HS-5 (cell line): ENCODE measurements around the gene S100A11.
A peak's percentile ranks its signal among the peaks of the same experiment; 100 is the strongest.

Experiments used
- DNase-seq: peaks from one replicate; pipeline ENCODE4 v3.0.0-alpha.2; 2012; ENCODE audit warnings: low read depth

S100A11 gene

GRCh38 chr1:152039461-152039860, 2.7 kb upstream of the S100A11 start:
- no peak for DNase-seq

DNA sequence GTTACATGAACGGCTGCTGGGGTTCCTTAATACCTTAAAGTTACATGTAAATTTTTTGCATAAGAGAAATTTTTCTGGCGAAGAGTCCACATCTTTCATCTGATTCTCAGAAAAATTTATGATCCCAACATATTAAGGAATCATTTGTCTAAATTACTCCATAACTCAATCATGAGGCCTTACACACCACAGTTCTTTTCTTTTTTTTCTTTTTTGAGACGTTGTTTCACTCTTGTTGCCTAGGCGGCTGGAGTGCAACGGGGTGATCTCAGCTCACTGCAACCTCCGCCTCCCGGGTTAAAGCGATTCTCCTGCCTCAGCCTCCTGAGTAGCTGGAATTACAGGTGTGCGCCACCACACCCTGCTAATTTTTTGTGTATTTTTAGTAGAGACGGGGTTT, 2.1 kb upstream of the S100A11 start:
- no peak for DNase-seq

GRCh38 chr1:152035539-152036266, 1.1 kb downstream of the S100A11 start:
- DNase-seq, result no peak

GRCh38 chr1:152034654-152035538, 1.9 kb downstream of the S100A11 start:
- DNase-seq, result peak; percentile 77

GRCh38 chr1:152034324-152034653, 2.5 kb downstream of the S100A11 start:
- DNase-seq, result no peak

GRCh38 chr1:152029929-152030211, 6.9 kb downstream of the S100A11 start:
- no peak for DNase-seq

DNA sequence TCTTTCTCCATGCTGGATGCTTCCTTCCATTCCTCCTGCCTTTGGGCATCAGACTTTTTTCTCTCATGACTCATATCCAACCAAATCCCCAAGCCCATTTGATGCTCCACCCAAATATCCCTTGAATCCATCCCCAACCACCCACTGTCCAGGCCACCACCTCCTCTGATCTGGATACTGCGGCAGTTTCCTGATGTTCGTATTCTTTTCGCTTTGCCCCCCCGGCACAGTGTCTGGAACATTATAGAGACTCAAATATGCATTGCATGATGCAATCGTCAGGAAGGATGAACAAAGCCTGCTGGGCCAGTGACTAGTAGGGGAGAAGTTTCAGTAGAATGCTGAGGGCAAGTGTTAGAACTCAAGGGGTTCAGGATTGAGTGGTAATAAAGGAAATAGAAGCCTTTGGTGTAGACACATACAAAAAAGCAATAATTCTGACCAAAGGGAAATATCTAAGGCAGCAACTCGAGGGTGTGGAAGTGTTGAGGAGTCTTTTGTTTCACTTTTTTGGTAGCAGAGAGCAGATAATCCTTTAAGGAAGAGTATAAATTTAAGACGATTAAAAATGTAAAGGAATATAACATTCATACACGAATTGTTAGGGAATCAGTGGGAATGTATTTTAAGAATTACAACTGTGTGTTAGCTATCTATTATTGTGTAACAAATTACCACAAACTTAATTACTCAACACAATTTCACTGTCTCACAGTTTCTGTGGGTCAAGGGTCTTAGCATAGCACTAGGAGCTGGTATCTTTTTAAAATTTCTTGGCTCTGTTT, 7.5 kb downstream of the S100A11 start:
- peak; percentile 33 for DNase-seq

DNA sequence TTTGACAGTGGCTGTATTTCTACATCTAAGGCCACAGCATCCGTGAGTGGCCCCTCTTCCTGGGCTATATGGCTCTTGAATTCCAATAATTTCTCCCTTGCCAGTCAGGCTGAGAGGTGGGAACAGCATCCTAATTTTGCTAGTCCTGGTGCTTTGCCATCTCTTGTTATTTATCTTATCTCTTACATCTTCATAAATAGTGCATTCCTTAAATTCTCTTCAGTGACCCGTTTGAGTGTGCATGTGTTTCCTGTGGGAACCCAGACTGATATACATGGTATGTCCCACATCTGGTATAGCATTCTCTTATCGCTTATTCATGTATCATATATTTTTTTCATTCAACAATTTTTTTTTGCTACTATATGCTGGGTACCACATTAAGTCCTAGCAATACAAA, 9.9 kb downstream of the S100A11 start:
- DNase-seq, result peak; percentile 84

GRCh38 chr1:152024223-152024622, 12.6 kb downstream of the S100A11 start:
- no peak for DNase-seq

DNA sequence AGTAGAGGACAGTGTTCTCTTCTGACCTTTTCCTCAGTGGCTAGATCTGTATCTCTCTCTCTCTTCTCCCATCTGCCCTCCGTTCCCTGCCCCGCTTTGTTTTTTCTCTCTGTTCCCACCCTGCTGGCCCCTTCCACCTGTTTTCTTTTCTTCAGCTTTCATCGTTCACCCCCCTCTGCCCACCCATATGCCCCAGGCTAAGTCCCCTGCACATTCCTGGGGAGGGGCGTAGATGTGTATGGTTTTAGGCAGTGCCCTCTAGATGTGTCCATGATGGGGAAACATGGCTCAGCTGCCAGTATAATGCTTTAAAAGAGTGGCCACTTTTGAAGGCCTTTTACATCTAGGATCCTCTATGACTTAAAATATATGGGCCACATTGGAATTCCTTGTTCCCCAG, 13.6 kb downstream of the S100A11 start:
- DNase-seq, result no peak

DNA sequence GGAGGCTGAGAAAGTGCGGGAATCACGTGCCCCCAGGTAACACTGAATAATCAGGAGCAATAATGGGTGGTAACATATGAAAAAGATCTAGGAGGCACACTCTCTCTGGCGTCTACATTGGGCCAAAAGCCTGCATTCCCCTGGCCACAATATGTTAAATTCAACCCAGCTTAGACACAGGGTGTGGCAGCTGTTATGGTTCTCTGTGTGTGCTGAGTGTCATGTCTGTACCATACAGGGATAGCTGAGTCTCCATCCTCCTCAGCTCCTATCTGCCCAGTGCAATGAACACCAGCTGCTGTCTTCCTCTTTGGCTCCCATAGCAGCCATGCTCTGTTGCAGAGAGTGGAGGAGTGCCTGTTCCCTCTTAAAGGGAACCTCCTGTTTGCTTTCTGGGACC, 14.3 kb downstream of the S100A11 start:
- DNase-seq, result no peak

DNA sequence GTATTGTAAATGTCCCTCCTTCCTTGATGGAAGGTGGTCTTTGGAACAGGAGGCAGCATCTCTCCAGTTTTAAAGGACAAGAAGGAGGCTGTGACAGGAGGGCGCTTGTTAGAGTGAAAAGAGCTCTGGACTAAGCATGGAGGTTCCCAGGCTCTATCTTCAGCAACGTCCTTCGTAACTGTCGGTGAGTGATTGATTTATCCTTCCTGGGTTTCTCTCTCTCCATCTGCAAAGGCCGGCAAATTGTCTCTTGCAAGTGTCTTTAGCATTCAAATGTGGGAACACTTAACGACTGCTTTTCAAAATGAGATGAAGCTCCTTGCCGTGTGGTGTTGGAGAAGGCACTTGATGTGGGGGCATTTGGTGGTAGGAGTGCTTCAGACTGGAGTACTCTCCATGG, 15.2 kb downstream of the S100A11 start:
- DNase-seq, result no peak

- no peak for DNase-seq
Observed at GRCh38 chr1:152020849-152021248, 16.0 kb downstream of the S100A11 start.

DNA sequence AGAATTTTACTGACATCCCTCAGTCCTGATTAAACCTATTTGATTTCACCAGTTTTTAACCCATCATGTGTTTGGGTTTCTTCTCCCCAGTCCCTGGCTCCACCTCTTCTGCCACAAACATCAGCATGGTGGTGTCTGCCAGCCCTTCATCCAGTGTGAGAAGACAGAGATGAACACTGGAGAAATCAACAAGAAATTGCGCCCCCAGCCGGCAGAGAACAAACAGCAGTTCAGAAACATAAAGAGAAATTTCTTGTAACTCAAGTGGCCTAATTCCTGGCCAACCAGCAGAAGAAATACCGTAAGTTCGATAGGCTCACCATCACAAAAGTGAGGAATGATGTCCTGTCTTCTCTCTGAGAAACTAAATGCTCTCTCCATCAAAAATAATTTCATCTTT, 18.3 kb downstream of the S100A11 start:
- DNase-seq, result no peak

DNA sequence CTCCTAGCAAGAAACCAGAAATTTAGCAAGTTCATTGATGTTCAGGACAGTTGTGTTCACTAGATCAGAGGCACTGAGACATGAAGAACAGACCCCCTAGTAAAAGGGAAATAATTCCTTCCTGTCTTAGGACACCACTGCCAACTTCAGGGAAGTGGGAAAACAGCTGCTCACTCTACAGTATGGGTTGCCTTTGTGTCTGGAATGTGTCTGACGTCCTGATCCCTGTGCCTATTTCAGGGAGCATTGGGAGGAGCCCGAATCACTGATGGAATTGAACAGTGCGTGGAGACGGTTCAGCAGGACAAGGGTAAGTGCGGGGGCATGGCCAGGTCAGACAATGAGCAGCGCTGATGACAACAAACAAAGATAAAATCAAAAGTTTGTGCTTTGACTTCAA, 21.0 kb downstream of the S100A11 start:
- no peak for DNase-seq

GRCh38 chr1:152014943-152015342, 21.9 kb downstream of the S100A11 start:
- no peak for DNase-seq

DNA sequence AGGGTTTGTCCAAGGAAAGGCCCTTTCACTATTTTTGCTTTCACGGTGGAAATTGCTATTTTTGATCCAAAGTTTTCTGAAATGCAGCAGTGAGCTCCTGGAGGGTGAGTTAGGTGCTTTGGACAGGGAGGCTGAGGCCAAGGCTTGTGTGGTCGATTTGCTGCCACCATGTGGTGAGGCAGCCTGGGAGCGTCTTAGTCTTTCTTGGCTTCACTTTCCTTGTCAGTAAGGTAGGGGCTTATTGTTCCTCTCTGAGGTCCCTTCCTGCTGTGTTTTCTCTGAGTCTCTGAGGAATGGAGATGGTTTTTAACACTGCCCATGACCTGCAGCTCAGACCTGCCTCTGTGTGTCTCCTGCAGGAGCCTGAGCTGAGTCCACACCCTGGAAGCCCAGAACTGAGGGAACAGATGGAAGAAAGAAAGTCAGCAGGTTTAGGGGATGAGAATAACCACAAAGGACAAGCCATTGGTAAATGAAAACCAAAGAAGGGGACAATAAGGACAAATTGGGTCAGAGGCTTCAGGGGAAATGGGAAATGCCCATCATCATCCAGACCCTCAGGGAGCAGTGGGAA, 23.1 kb downstream of the S100A11 start:
- DNase-seq, result no peak

- DNase-seq, result no peak
Observed at GRCh38 chr1:152009691-152010090, 27.1 kb downstream of the S100A11 start.

DNA sequence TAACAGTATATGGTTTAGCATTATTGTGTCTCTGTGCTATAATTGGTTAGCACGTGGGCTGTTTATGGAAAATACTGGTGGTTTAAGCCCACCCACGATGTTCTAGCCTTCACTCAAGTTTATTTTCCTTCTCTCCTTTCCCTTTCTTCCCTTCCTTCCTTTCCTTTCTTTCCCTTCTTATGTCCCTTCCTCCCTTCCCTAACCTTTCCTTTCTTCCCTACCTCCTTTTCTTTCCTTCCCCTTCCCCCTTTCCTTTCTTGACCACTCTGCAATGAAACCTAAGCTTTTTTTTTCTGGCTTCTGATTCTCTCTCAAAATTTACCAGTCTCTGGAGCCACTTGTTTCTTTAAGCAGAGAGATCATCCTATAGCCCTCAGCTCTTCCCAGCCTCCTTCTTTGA, 29.8 kb downstream of the S100A11 start:
- DNase-seq, result no peak

DNA sequence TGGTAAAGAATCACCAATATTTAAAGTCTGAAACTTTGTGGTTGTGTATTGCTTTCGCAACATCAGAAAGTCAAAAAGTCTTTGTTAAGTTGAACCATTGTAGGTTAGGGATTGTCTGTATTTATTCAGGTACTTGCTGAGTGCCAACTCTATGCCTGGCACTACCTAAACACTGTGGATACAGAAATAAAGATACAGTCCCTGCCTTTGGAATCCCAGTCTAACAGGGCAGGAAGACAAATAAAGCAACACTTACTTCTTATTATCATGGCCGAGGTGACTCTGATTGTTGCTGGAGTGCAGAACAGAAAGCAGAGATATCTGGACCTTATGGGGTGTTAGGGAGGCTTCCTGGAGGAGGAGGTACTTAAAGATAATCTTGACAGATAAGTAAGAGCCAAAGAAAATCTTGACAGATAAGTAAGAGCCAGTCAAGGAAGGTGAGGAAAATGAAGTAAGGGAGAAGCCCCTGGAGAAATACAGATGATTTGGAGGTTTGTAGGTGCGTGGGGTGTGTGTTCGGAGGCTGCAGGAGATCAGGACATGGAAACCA, 31.4 kb downstream of the S100A11 start:
- no peak for DNase-seq

DNA sequence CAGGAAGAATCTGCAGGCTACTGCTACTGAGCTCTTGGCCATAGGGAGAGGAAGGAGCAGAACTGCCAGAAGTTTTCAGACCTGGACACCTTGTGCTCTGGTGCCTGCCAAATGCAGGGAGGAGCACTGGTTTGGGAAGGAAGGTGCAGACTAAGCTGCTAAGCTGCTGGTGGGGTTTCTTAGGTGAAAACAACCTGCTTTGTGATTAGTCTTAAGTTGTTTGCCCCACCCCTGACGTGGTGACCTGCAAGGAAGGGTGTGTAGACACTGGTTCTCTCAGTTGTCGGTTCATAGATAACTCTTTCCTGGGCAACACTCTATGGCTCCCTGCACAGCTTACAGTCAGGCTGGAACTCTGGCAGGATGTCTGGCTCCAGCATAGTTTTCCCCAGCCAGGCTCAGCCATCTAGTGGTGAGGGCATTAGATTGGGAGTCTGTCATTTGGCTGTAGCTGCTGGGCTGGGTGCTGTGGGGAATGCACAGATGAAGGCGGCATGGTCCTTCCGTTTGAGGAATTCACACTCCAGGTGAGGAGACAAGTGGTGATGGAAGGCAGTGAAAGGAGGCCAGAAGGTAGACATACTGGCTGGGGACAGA, 32.9 kb downstream of the S100A11 start:
- DNase-seq, result no peak

DNA sequence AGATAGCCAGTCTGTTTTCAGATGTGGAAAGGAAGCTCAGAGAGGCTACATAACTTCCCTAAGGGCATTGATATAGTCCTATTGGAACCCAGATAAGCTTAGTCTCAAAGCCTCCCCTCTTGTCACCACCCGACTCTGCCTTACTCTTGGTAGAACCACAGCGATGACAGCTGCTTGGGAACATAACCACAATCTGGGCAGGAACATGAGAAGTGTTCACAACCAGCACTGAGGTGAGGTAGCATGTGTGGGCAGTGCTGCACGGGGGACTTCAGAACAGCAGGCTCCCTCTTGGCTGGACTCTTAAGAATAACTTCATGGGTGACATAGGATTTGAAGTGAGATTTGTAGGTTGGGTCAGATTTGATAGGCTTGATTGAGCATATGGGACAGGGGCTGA, 33.8 kb downstream of the S100A11 start:
- DNase-seq, result no peak
